IPS DF 4.7 (cell line): ENCODE measurements around the gene PIP4K2B.
"Not testable (repeated sequence)": the region's sequence is repeated elsewhere in the genome, so short reads cannot be mapped to it uniquely, and the experiment has no call there.

Experiments
- DNase-seq: peaks from one replicate; pipeline ENCODE4 v3.0.0-alpha.2; 2013; ENCODE audit warnings: low spot score; ENCODE audit errors: extremely low read depth

Gene PIP4K2B

DNA sequence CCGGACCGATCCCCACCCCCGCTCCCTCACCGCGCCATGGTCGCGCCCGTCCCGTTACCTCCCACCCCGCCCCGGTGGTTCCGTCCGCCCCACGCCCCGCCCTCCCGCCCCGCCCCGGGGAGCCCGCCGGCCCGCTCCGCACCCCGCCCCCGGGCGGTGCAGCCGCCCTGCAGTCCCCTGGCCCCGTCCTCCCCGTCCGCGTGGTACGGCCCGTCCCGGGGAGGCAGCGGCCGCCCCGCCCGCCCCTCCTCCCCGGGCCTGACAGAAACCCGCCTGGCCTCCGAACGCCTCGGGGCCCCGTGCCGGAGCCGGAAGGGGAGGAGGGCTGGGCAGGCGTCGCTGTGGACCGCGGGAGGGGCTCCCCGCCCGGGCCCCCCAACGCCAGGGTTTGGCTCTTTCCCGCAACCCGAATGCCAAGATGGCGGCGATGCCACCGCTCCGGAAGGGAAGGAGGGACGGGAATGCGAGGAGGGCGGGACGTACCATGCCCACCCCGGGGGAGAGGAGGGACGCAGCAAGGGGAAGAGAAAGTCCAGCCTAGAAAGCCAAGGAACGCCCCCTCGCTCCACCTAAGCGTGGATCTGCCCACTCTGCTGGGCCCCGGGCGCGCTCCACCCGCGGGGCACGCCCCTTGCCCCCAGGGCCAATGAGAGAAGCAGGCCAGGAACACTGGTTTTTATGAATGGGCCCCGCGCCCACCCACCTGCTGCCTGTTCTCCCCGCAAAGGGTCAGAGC is at the start of gene PIP4K2B:
PIP4K2B (minus strand) TSS at position 56 of the 736 bp plus-strand sequence. CDS start 132 bp downstream, outside the sequence.
- DNase-seq: peak; percentile 83

DNA sequence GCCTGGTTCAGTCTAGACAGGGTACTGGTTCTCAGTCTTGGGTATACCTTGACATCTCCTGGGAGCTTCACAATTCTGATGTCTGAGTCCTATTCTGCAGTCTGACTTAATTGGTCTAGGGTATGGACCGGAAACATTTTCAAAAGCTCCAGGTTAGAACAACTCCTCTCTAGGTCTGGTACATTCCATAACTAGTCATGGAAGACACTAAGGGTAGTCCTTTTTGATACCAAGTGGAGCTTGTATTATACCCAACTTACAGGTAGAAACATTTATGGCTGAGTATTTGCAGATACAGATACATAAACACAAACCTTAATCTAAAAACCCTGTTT is 49.2 kb upstream of the PIP4K2B start:
- DNase-seq: no peak

- no peak for DNase-seq
Observed at GRCh38 chr17:38844261-38844757, 45.0 kb upstream of the PIP4K2B start.

GRCh38 chr17:38825762-38826247 is 26.4 kb upstream of the PIP4K2B start:
- DNase-seq: no peak

- peak; percentile 87 for DNase-seq
Observed at GRCh38 chr17:38824899-38825761, 25.8 kb upstream of the PIP4K2B start, which contains the start of gene CWC25. Gene CWC25, minus strand, starts transcription at chr17:38825321. Its CDS starts 138 bp downstream, at chr17:38825183.

- DNase-seq: no peak
Observed at GRCh38 chr17:38815576-38816193, 16.3 kb upstream of the PIP4K2B start.

DNA sequence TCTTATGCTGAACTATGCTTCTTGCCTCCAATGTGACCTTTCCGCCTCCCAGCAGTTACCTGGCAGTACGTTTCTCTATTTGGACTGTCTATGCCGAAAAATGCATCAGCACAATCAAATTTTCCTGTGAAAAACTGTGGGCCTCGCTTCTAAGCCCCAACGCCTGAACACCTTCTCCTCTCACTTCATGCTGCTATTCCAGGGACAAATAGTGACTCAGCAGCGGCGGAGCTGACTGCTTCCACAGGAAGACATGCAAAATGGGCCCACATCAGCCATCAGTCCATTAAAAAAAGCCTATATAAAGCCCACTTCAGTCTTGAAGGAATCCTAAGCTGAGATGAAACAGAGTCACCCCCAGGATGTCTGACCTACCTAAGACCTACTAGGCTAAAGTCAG is 10.5 kb upstream of the PIP4K2B start:
- DNase-seq: no peak

GRCh38 chr17:38800237-38800760 is 943 bp upstream of the PIP4K2B start:
- no peak for DNase-seq

GRCh38 chr17:38798614-38799500 is 499 bp downstream of the PIP4K2B start:
- no peak for DNase-seq

DNA sequence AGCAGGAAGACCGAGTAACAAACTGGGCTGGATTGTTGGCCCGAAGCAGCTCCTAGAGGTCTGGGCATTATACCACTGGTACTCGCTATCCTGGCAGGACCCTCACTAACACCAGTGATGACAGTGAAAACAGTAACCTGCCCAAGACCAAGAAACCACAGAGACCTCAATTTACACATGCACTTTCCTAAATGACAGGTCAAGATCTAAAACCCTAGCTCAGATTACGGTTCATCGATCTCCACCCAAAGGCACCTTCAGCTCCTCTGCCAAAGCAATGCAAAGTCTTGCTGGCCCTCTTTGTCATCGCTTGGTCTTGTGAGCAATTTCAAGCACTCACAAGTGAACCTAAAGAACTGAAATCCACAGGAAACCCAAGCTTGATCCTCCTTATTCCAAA is 1.5 kb downstream of the PIP4K2B start:
- DNase-seq: no peak

GRCh38 chr17:38797158-38797490 is 2.2 kb downstream of the PIP4K2B start:
- DNase-seq: no peak

GRCh38 chr17:38796451-38797157 is 2.8 kb downstream of the PIP4K2B start:
- no peak for DNase-seq

GRCh38 chr17:38794221-38794620 is 5.1 kb downstream of the PIP4K2B start:
- DNase-seq: no peak

GRCh38 chr17:38791162-38791561 is 8.2 kb downstream of the PIP4K2B start:
- no peak for DNase-seq

DNA sequence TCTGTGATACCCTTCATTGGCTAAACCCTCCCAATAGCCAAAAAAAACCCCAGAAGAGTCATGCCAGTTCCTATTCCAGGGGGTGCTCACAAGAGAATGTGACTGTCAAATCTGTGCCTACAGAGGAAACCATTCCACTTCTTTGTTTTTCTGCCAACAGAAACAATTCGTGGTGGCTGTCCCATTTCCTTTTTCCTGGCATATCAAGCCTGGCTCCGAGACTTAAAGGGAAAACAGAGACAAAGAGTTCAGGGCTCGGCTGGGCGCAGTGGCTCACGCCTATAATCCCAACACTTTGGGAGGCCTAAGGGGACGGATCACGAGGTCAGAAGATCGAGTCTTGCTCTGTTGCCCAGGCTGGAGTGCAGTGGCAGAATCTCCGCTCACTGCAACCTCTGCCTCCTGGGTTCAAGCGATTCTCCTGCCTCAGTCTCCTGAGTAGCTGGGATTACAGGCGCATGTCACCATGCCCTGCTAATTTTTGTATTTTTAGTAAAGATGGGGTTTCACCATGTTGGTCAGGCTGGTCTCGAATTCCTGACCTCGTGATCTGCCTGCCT is 9.1 kb downstream of the PIP4K2B start:
- not testable (repeated sequence) for DNase-seq

DNA sequence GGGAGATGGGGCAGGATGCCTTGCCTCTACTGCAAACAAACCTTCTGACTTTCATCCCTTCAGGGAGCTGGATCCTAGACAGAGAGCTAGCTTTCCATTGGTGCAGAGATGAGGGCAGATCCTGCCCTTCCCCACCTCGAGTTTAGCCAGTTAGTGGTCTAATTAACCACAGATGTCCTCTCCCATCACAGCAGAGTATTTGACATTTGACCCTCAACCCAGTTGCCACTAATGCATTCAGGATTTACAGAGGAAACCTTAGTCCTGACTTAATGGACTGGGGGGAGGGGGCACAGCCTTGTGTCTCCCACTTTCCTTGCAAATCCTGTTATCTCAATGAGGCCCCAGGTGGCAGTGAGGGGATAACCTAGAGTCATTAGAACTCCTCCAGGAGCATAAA is 10.2 kb downstream of the PIP4K2B start:
- no peak for DNase-seq

- not testable (repeated sequence) for DNase-seq
Observed at GRCh38 chr17:38787999-38788398, 11.4 kb downstream of the PIP4K2B start.

DNA sequence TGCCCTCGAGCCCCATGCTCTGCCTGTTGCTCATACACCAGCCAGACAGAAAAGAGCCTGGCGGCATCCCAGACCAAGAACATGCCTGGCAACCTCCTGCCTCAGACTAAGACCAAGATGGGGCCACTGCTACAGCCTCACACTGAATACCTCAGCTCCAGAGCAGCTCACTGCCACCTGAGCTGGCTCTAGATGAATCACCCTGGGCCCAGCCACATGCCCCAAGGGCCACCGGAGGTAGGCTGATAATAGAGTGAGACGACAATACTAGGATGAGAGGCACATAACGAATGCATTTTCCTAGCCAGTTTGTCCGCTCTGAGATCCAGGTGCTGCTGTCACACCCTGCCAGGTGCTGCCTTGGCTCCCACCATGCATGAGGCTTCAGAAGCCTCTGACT is 13.0 kb downstream of the PIP4K2B start:
- no peak for DNase-seq

- DNase-seq: no peak
Observed at GRCh38 chr17:38783227-38783626, 16.1 kb downstream of the PIP4K2B start.
